GM20431 (cell line): Measurements from ENCODE around the gene SSB.
"Not testable (repeated sequence)": the region's sequence is repeated elsewhere in the genome, so short reads cannot be mapped to it uniquely, and the experiment has no call there.

Experiments used
- in situ Hi-C: fragments of 300-500 bp; cut with MseI, MboI; formaldehyde crosslinking; loops from one replicate; pipeline ENCODE4 v1.15.0; 2020; ENCODE audit warnings: low sequenced_read_pairs; ENCODE audit not compliant: unreplicated experiment

SSB gene

DNA sequence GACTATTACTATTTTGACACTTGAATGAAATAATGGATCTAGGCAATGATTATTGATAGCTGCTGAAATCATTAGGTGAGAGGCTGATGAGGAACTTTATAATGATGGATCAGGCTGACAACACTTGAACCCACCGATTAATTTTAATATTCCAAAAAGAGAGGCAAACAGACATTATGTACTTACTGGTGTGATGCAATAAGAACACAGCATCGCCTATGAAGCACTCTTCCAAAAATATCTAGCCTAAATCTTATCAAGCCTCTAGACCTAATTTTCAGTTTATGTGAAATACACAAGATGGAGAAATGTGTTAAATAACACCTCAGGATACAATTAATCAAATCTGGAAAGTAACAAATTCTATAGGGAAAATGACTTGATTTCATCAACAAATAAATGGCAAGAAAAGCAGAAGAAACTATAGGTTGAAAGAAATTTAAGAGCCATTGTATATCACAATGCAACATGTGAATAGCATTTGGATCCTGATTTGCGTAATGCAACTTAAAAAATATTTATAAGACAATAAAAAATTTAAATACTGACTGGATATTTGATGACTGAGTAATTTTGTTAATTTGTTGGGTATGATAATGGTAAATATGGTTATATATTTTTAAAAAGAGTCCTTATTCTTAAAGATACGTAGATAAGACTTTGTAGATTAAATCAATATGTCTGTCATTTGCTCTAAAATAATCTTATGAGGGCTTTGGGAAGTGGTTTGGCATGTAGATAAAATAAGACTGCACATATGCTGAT is 17.2 kb upstream of the SSB start:
- in situ Hi-C loops = no loop called here

DNA sequence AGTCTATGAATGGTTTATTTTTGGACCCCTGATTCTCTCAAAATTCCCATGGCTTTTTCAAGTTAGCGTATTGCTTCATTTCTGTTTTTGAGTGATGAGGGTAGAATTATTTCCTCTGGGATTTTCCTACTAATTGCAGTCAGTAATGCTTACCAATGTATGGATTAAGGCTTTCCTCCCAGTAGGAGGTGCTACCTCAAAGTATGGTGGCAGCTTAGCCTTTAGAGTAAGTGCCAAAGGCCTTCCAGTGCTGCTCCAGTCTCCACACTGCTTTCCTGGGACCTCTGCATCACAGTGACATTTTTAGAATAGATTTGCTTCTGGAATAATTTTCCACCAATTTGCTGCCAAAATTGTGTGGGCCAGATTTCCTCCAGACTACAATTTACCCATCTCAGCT is 16.2 kb upstream of the SSB start:
- in situ Hi-C loops = no loop called here

DNA sequence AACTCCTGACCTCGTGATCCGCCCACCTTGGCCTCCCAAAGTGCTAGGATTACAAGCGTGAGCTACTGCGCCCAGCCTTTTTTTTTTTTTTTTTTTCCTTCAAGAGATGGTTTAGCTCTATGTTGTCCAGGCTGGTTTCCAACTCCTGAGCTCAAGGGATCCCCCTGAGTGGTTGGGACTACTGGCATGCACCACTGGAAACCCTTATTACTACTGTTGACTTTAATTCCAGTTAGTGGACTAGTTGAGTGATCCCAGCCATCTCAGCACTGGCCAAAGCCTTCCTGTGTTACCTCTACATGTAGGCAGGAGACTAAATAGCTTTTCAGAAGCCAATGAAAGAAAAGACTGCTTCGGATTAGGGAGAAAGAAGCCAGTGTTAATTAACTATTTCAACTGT is 8.1 kb upstream of the SSB start:
- in situ Hi-C loops = no loop called here

DNA sequence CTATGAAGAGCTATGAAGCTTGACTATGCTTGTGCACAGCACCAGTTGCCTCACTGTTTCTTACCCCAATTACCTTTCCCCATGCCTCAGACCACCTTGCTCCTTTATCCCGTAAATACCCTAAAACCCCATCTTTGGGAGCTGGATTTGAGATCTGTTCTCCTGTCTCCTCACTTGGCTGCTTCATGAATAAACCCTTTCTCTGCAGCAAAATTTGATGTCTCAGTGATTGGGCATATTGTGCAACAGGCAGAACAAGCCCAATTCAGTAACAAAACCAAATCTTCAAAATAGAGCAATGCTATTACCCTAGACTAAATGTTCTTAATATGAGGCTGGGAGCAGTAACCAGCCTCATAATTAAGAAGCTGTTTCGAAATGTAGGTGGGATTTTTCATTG is 3.5 kb upstream of the SSB start:
- in situ Hi-C loops = no loop called here

DNA sequence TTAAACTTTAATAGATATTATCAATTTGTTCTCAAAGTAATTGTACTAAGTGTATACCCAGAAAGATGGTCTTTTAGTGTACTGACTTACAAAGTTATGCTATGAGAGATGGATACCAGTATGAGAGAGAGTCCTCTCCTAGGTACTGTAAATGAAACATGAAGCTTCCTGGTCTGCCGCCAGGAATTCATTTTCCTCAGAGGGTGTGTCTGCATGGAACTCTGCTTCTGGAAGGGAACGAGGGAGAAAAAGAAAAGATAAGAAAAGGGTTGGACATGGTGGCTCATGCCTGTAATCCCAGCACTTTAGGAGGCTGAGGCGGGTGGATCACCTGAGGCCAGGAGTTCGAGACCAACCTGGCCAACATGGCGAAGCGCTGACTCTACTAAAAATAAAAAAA is 2.2 kb upstream of the SSB start:
- in situ Hi-C loops = no loop called here

DNA sequence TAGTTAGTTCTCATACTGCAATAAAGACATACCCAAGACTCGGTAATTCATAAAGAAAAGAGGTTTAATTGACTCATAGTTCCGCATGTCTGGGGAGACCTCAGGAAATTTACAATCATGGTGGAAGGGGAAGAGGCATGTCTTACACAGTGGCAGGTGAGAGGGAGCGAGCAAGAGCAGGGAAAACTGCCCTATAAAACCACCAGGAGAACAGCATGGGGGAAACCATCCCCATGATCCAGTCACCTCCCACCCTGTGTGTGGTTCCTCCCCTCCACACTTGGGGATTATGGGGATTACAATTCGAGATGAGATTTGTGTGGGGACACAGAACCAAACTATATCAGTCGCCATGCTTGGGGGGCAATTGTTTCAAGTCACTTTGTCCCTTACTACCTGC is 1.1 kb upstream of the SSB start:
- in situ Hi-C loops = no loop called here

DNA sequence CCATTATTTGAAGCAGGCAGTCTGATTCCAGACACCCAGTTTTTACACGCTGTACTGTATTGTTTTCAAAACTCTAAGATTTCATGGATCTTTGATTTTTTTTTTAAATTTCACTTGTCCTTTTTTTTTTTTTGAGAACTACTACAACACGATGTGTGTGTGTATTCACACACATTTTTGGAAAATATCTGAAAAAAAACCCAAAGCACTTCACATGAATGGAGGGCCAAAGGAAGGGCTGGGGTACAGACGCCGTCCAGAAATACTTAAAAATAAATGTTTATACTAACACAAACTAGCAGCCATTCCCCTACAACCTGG is 314 bp upstream of the SSB start:
- in situ Hi-C loops = no loop called here

DNA sequence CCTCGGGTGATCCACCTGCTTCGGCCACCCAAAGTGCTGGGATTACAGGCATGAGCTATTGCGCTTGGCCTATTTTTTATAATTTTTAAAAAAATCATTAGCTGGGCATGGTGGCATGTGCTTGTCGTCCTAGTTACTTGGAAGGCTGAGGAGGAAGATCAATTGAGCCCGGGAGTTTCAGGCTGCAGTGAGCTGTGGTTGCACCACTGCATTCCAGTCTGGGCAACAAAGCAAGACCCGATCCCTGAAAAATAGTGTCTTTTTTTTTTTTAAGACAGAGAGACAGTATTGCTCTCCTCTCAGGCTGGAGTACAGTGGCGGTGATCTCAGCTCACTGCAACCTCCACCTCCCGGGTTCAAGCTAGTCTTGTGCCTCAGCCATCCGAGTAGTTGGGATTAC is 4.8 kb downstream of the SSB start:
- in situ Hi-C loops = no loop called here

DNA sequence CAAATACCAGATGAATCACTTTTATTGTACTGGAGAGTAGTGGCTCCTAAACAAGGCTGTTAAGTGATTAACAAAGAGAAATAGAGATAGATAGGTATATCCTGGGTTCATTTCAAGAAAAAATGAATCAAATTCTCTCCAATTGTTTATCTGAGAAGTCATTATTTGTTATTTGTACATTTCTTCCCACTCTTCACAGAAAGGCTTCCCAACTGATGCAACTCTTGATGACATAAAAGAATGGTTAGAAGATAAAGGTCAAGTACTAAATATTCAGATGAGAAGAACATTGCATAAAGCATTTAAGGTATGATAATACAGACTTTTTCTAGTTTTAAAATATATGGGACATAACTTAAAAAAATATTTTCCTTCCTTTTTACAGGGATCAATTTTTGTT is 7.9 kb downstream of the SSB start:
- in situ Hi-C loops = no loop called here

DNA sequence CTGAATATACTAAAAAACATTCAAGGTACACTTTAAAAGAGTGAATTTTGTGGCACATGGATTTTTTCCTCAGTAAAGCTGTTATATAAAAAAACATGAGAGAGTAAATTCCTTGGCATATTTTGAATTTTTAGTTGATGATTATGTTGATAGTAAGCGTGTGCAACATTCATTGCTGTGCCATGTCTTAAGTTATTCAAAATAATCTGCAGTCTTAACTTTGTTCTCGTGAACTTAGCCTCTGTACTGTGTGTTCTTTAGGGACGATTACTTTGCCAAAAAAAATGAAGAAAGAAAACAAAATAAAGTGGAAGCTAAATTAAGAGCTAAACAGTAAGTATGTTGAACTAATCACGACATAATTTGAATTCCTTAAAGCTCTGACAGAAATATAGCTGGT is 9.6 kb downstream of the SSB start:
- in situ Hi-C loops = no loop called here

DNA sequence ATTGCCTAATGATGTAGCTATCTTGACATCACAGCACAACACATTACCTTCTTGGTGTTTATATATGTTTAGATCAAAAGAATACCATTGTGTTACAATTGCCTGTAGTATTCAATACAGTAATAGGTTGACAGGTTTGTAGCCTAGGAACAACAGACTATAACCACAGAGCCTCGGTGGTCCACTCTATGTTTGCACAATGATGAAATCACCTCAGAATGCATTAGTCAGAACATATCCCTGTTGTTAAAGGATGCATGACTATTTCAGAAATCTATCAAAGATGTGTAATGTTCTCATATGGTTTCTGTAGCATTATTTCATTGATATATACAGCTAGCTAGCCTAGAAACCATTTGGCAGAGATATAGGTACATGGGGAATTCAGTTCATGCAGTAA is 17.2 kb downstream of the SSB start:
- in situ Hi-C loops = no loop called here

DNA sequence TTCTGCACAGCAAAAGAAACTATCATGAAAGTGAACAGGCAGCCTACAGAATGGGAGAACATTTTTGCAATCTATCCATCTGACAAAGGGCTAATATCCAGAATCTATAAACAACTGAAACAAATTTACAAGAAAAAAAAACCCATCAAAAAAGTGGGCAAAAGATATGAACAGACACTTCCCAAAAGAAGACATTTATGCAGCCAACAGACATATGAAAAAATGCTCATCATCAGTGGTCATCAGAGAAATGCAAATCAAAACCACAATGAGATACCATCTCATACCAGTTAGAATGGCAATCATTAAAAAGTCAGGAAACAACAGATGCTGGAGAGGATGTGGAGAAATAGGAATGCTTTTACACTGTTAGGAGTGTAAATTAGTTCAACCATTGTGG is 18.3 kb downstream of the SSB start:
- in situ Hi-C loops = not testable (repeated sequence)

DNA sequence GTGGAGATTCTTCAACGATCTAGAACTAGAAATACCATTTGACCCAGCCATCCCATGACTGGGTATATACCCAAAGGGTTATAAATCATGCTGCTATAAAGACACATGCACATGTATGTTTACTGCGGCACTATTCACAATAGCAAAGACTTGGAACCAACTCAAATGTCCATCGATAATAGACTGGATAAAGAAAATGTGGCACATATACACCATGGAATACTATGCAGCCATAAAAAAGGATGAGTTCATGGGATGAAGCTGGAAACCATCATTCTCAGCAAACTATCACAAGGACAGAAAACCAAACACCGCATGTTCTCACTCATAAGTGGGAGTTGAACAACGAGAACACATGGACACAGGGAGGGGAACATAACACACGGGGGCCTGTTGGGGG is 18.7 kb downstream of the SSB start:
- in situ Hi-C loops = not testable (repeated sequence)

DNA sequence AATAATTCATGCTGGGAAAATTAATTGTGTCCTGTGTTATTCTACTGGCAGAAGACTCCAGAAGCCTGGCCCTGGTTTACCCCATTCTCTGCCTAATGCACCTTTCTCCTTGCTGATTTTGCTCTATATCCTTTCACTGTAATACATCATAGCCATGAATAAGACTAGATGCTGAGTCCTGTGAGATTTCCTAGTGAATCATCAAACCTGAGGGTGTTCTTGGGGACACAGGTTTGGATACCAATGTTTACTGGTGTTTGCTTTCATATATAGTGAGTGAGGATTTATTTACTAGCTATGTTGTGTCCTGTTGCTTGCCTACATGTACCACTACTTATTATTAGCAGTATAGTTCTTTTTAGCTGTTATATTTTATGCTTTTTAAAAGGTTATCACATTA is 19.6 kb downstream of the SSB start:
- in situ Hi-C loops = no loop called here

DNA sequence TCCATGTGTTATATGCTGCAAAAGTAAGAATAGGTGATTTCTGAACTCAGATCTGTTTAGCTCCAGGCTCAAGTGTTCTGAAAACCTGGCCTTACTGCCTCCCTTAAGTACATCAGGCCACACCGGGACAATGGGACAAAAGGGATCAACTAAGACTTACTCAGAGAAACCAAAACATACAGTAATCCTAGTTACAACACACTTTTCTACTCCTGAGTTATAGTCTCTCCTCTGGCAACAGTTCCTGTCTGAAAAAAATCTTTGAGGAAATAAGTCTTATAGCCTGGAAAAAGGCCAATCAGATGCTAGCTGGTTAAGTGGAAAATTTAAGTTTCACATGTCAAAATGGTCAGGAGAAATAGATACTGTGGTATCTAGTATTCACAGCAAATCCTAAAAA is 20.4 kb downstream of the SSB start:
- in situ Hi-C loops = no loop called here

DNA sequence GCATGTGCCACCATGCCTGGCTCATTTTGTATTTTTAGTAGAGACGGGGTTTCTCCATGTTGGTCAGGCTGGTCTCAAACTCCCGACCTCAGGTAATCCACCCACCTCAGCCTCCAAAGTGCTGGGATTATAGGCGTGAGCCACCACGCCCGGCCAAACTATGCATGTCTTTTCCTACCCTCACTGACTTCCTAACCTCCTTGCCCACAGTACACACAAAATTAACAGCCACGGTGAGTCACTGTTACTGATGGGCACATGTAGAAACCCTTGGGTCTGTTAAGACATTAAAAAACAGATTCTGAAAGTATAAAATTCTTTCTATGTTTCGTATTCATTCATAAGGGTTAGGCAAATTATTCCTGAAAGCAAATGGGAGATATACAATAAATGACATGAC is 21.4 kb downstream of the SSB start:
- in situ Hi-C loops = not testable (repeated sequence)

DNA sequence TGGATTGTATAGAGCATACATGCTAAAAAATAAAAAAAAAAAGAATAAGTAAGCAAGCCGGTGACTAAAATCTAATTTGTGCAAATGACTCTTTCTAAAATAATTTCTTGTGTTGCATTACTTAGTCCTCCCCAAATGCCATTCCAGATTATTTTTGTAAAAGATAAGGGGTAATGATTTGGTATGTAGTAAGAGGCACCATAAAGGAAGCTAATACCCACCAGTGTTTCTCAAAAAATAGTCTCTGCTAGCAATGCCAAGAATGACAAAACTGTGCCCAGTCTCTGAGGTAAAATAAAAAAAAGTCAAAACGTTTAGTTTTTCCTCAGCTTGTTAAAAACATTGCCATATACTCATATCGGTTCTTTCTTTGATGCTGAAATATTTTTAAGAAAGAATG is 23.4 kb downstream of the SSB start:
- in situ Hi-C loops = no loop called here

DNA sequence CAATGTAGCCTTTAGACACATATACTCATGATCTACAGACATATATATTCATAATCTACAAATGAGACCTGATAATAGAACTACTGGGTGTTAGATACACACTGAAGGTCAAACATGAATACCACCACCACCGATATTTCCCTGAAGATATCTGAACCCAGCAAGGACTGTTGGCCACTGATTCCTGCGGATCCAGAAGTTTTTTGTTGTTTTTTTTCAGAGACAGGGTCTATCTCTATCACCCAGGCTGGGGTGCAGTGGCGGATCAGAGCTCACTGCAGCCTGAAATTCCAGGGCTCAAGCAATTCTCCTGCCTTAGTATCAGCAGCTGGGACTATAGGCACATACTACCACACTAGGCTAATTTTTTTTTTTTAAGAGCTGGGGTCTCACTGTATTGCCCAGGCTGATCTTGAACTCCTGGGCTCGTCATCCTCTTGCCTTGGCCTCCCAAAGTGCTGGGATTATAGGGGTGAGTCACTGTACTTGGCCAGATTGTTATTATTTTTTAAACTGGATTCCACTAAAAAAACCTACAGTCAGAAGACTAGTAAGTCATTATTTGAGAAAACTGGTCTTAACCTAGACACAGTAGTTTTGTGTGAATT is 24.2 kb downstream of the SSB start:
- in situ Hi-C loops = no loop called here

DNA sequence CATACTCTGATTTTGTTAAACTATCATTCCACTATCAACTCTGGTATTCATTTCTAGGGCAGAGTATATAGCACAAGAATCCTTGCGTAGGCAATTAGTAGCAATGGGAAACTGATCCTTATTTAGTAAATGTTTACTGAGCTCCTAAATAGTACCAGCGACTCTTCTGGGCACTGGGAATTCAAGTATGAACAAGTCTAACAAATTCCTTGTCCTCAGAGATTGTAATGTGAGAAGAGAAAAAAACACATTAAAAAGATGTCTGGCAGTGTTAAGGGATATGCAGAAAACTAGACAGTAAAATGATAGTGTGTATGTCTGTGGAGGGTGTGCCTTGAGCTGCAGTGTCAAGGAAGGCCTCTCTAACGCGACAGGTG is 25.3 kb downstream of the SSB start:
- in situ Hi-C loops = no loop called here

DNA sequence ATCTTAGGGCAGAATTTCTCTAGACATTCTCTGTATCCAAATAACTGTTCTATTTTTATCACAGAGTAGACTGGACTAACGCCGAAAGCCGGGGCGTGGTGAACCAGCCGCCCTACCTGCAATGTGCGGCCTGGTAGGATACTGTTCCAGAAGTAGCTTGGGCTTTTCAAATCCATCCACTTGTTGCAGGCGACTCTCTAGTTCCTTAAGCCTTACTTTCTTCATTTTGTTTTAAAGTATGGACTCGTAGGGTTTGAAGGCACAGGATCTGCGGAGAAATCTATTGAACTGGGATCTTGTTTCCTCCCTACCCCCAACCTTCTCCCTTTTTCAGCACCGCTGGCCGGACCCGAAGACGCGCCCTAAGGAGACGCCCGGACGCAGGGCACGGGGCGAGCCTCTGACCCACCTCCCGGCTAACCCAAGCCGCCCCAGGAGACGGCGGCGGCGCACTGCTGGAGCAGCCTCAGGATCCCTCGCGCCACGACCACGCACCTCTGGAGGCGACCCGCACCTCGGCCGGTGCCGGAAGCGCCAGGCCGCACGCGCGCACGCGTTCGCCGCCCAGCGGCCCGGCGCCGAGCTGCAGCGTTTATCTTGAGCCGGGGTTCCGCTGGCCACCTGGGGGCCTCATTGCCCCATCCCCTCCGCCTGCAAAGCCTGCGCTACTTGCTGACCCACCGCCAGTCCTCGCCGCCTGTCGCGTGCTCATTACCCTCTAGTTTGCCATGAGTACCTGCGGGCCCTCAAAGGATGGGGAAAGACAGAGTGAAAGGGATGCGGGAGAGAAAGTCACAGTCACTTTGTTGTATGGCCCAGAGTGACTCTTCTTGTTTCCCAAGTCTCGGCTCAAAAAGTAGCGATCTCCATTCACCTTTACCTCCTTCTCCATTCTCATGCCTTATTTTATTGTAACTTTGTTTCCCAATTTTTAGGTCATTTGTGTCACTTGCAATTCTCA is 26.0 kb downstream of the SSB start, which contains the start of gene METTL5:
METTL5 (minus strand) TSS at position 533 of the 961 bp plus-strand sequence; CDS start at position 225, 308 bp downstream.
- in situ Hi-C loops = no loop called here
